Activated CD4-positive, alpha-beta memory T cell treated with anti-CD3 and anti-CD28 coated beads, Interleukin-2, amount 10 ng/mL, durations not matched to agents 7 days and 5 days (primary cell): ENCODE results near the gene FTO. TPM values are rescaled to one million over a fixed set of nuclear protein-coding genes. Genes with fewer than 3 reads are reported as not detected.
"Not testable (repeated sequence)": the region's sequence is repeated elsewhere in the genome, so short reads cannot be mapped to it uniquely, and the experiment has no call there.

ENCODE experiments used
- CTCF ChIA-PET: fragments of 350-600 bp; sonication (Branson Sonifier 250); formaldehyde crosslinking; loops from one replicate; lab custom pipeline; 2021; ENCODE audit warnings: antibody characterized with exemption, inconsistent platforms; lab: Charles Lee
- POLR2A ChIA-PET: fragments of 350-600 bp; sonication (Branson Sonifier 250); formaldehyde crosslinking; loops from one replicate; lab custom pipeline; 2021; ENCODE audit warnings: antibody characterized with exemption; lab: Charles Lee
- DNase-seq: peaks from one replicate; pipeline ENCODE4 v3.0.0-alpha.2; 2020
- H3K27ac Mint-ChIP-seq: one replicate; pipeline ENCODE4 v1.8.0; 2021; ENCODE audit warnings: mild to moderate bottlenecking, mixed read lengths
- H3K27me3 Mint-ChIP-seq: one replicate; pipeline ENCODE4 v1.8.0; 2021; ENCODE audit warnings: mixed read lengths
- H3K36me3 Mint-ChIP-seq: one replicate; pipeline ENCODE4 v1.8.0; 2021; ENCODE audit warnings: low read depth, mixed read lengths
- H3K4me1 Mint-ChIP-seq: one replicate; pipeline ENCODE4 v1.8.0; 2021; ENCODE audit warnings: mixed read lengths
- H3K4me3 Mint-ChIP-seq: one replicate; pipeline ENCODE4 v1.8.0; 2021; ENCODE audit warnings: mild to moderate bottlenecking, mixed read lengths
- H3K9me3 Mint-ChIP-seq: one replicate; pipeline ENCODE4 v1.8.0; 2021; ENCODE audit warnings: mixed read lengths
- total RNA-seq, 2 experiments: library from RNA; stranded (reverse); gene quantifications; one replicate each; pipeline ENCODE4 v1.2.3, GENCODE V29; 2021

Gene FTO
- total RNA-seq, 2 experiments from 2014 or later: 48.1 to 48.5 TPM

- DNase-seq: no peak
- Mint-ChIP-seq H3K27me3 (no peaks in the 10 kb centered on the region), H3K4me3 (no peak overlapping the region), H3K4me1 (peaks cover 3% of the 10 kb centered on the region), H3K27ac (no peak overlapping the region), H3K36me3 (peaks cover 10% of the 10 kb centered on the region), H3K9me3 (no peaks in the 10 kb centered on the region)
- ChIA-PET CTCF (no interaction called here), POLR2A (no interaction called here)
Observed at GRCh38 chr16:53832896-53833544, 129.1 kb downstream of the FTO start.

GRCh38 chr16:53836142-53836541 is 132.2 kb downstream of the FTO start:
- H3K9me3 Mint-ChIP-seq: no peaks in the 10 kb centered on the region
- CTCF ChIA-PET: interaction anchor here (1.0 kb wide), 1 partner anchor 13 kb away, joined by 4 read pairs; no protein-coding TSS in a partner anchor
- peaks cover 4% of the 10 kb centered on the region for H3K36me3 Mint-ChIP-seq

DNA sequence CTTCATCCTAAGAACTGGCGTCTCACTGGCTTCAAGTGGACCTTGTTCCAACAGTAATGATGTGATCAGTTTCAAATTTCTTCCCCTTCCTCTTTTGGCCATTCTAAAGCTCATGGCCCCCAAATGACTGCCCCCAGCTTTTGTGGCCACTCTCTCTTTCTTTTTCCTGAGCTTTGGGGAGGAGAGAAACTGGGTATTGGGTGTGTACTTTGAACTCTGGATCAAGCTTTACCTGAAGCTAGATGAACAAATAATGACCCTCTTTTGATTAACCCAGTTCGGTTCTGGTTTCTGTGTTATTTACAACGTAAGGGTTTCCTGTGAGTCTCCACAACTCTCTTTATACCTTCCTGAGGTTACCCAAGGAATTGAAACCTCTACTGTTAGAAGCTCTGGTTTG is 132.7 kb downstream of the FTO start:
- Mint-ChIP-seq H3K27me3 (no peaks in the 10 kb centered on the region), H3K9me3 (no peaks in the 10 kb centered on the region), H3K27ac (no peak overlapping the region), H3K36me3 (peaks cover 4% of the 10 kb centered on the region), H3K4me1 (peaks cover 3% of the 10 kb centered on the region), H3K4me3 (no peak overlapping the region)
- POLR2A ChIA-PET: no interaction called here
- CTCF ChIA-PET: interaction anchor here (1.0 kb wide), 1 partner anchor 13 kb away, joined by 4 read pairs; no protein-coding TSS in a partner anchor
- no peak for DNase-seq

More at GRCh38 chr16:53836142-53836541, 132.2 kb downstream of the FTO start:
- Mint-ChIP-seq H3K4me3 (no peak overlapping the region), H3K4me1 (peaks cover 3% of the 10 kb centered on the region), H3K27me3 (no peaks in the 10 kb centered on the region), H3K27ac (no peak overlapping the region)
- POLR2A ChIA-PET: no interaction called here
- no peak for DNase-seq

- Mint-ChIP-seq H3K9me3 (no peaks in the 10 kb centered on the region), H3K27me3 (no peaks in the 10 kb centered on the region), H3K36me3 (peaks cover 4% of the 10 kb centered on the region), H3K4me3 (no peak overlapping the region), H3K27ac (no peak overlapping the region), H3K4me1 (peaks cover 3% of the 10 kb centered on the region)
- no peak for DNase-seq
- ChIA-PET POLR2A (no interaction called here), CTCF (no interaction called here)
Observed at GRCh38 chr16:53837426-53837825, 133.5 kb downstream of the FTO start.

GRCh38 chr16:53839150-53839549 is 135.2 kb downstream of the FTO start:
- Mint-ChIP-seq H3K4me3 (no peak overlapping the region), H3K27ac (no peak overlapping the region), H3K27me3 (no peaks in the 10 kb centered on the region), H3K36me3 (no peaks in the 10 kb centered on the region), H3K4me1 (peaks cover 3% of the 10 kb centered on the region), H3K9me3 (no peaks in the 10 kb centered on the region)
- ChIA-PET POLR2A (no interaction called here), CTCF (no interaction called here)
- DNase-seq: no peak

DNA sequence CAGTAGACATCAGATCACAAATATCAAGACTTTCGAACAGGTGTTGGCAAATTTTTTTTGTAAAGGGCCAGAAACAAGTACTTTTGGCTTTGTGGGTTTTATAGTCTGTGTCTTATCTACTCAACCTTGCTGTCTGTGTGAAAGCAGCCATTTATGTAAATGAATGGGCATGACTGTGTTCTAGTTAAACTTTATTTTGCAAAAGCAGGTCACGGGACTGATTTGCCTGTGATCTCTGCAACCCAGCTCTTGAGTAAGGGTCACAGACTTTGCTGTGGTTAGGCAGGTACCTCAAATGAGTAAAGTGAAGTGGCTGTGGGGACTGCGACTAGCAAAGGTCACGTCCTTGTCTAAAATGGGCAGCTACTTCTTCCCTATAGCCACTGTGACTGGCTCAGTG is 136.5 kb downstream of the FTO start:
- CTCF ChIA-PET: no interaction called here
- Mint-ChIP-seq H3K4me1 (peaks cover 8% of the 10 kb centered on the region), H3K27me3 (no peaks in the 10 kb centered on the region), H3K27ac (no peak overlapping the region), H3K36me3 (peaks cover 5% of the 10 kb centered on the region), H3K4me3 (no peak overlapping the region), H3K9me3 (no peaks in the 10 kb centered on the region)
- POLR2A ChIA-PET: no interaction called here
- DNase-seq: no peak

GRCh38 chr16:53841884-53842283 is 137.9 kb downstream of the FTO start:
- Mint-ChIP-seq H3K27ac (no peak overlapping the region), H3K4me3 (no peak overlapping the region), H3K4me1 (peaks cover 6% of the 10 kb centered on the region), H3K9me3 (no peaks in the 10 kb centered on the region), H3K36me3 (peaks cover 5% of the 10 kb centered on the region), H3K27me3 (no peaks in the 10 kb centered on the region)
- ChIA-PET POLR2A (no interaction called here), CTCF (no interaction called here)
- DNase-seq: no peak

GRCh38 chr16:53843084-53843483 is 139.1 kb downstream of the FTO start:
- Mint-ChIP-seq H3K27ac (no peak overlapping the region), H3K9me3 (no peaks in the 10 kb centered on the region), H3K4me3 (no peak overlapping the region), H3K36me3 (peaks cover 5% of the 10 kb centered on the region), H3K27me3 (no peaks in the 10 kb centered on the region), H3K4me1 (peaks cover 5% of the 10 kb centered on the region)
- DNase-seq: no peak
- POLR2A ChIA-PET: no interaction called here
- CTCF ChIA-PET: no interaction called here

GRCh38 chr16:53844804-53845203 is 140.8 kb downstream of the FTO start:
- H3K27ac Mint-ChIP-seq: no peak overlapping the region
- CTCF ChIA-PET: no interaction called here
- H3K27me3 Mint-ChIP-seq: no peaks in the 10 kb centered on the region

DNA sequence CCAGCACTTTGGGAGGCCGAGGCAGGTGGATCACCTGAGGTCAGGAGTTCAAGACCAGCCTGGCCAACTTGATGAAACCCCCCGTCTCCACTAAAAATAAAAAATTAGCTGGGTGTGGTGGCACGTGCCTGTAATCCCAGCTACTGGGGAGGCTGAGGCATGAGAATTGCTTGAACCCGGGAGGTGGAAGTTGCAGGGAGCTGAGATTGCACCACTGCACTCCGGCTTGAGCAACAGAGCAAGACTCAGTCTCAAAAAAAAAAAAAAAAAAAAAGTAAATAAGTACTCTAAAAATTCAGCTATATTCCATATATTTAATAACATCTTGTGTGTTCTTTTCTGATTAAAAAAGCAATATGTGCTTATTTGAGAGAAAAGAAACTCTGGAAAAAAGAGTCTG is 142.6 kb downstream of the FTO start:
- H3K27ac Mint-ChIP-seq, H3K36me3 Mint-ChIP-seq, H3K4me3 Mint-ChIP-seq, H3K9me3 Mint-ChIP-seq, H3K27me3 Mint-ChIP-seq, POLR2A ChIA-PET, CTCF ChIA-PET, DNase-seq, H3K4me1 Mint-ChIP-seq: not testable (repeated sequence)

More at GRCh38 chr16:53844804-53845203, 140.8 kb downstream of the FTO start:
- Mint-ChIP-seq H3K36me3 (peaks cover 8% of the 10 kb centered on the region), H3K4me3 (no peak overlapping the region), H3K9me3 (no peaks in the 10 kb centered on the region), H3K4me1 (peaks cover 5% of the 10 kb centered on the region)
- no peak for DNase-seq
- POLR2A ChIA-PET: no interaction called here

- Mint-ChIP-seq H3K4me3 (no peak overlapping the region), H3K36me3 (peaks cover 8% of the 10 kb centered on the region), H3K9me3 (no peaks in the 10 kb centered on the region), H3K4me1 (peaks cover 5% of the 10 kb centered on the region), H3K27ac (no peak overlapping the region), H3K27me3 (no peaks in the 10 kb centered on the region)
- no peak for DNase-seq
- POLR2A ChIA-PET: no interaction called here
- CTCF ChIA-PET: no interaction called here
Observed at GRCh38 chr16:53846971-53847370, 143.0 kb downstream of the FTO start.

DNA sequence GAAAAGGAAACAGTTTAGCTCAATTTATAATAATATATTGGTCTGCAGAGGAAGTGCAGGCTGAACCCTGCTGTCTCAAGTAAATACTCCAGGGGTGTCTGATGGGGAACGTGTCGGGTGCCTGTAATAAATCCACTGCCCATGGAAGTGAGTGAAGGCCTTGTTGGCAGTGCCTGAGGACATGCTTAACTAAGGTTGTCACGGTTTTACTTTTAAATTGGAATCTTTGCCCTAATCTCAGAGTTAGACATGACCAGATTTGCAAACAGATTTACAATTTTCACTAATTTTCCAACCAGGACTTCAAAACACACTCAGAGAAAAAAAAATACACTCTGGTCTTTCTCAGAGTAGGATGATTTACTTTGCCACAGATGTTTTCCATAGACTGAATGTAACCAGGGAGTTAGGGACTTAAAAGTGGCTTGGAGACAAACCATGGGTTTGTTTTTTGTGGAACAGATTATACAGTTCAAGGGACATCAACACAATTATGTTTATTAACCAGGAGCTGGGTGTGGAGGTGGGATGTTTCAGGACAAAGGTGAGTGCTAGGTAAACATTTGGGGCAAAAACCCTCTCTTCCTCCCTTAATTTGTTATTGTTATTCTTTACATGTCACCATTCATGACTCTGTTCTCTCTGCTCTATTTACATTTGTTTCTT is 144.5 kb downstream of the FTO start:
- CTCF ChIA-PET: no interaction called here
- no peaks in the 10 kb centered on the region for H3K9me3 Mint-ChIP-seq
- DNase-seq: no peak
- H3K4me1 Mint-ChIP-seq: peaks cover 5% of the 10 kb centered on the region
- no peak overlapping the region for H3K27ac Mint-ChIP-seq
- H3K36me3 Mint-ChIP-seq: peaks cover 8% of the 10 kb centered on the region
- no peaks in the 10 kb centered on the region for H3K27me3 Mint-ChIP-seq
- POLR2A ChIA-PET: interaction anchor here (0.6 kb wide), 1 partner anchor 43 kb away, joined by 3 read pairs; no protein-coding TSS in a partner anchor
- H3K4me3 Mint-ChIP-seq: no peak overlapping the region

DNA sequence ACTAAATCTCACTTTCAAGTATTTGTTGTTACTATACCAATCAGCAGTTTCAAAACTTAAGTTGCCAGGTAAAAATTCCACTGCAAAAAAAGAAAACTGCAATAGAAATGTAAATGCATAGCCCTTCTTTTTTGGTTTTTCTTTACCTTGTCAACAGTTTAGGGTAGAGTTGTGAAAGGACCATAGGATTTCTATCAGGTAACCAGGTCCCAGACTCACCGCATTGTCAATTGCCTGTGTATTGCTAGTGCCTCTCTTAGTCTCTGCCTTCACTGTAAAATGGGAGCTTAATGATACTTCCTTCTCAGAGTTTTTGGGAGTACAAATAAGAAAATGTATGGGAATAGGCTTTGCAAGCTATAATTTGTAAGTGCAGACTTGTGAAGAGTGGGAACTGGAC is 145.0 kb downstream of the FTO start:
- ChIA-PET POLR2A (interaction anchor here (0.6 kb wide), 1 partner anchor 42 kb away, joined by 3 read pairs; no protein-coding TSS in a partner anchor), CTCF (no interaction called here)
- peaks cover 5% of the 10 kb centered on the region for H3K4me1 Mint-ChIP-seq
- H3K27me3 Mint-ChIP-seq: no peaks in the 10 kb centered on the region
- peaks cover 8% of the 10 kb centered on the region for H3K36me3 Mint-ChIP-seq
- peaks cover 1% of the 10 kb centered on the region for H3K9me3 Mint-ChIP-seq
- DNase-seq: no peak
- no peak overlapping the region for H3K27ac Mint-ChIP-seq
- H3K4me3 Mint-ChIP-seq: no peak overlapping the region
